GM12873 (cell line): ENCODE results near the gene ADCY2.

Experiments
- CTCF ChIP-seq: IDR thresholded peaks from 2 replicates; pipeline ENCODE4 v1.5.1; 2012; ENCODE audit warnings: low read depth, mild to moderate bottlenecking, moderate library complexity, low read length, control low read depth; ENCODE audit not compliant: insufficient read depth; ENCODE audit errors: missing control alignments

Gene ADCY2

GRCh38 chr5:7802855-7803254 is 406.9 kb downstream of the ADCY2 start:
- TF ChIP-seq CTCF: no peak

- no peak for TF ChIP-seq CTCF
Measured at GRCh38 chr5:7803937-7804336, 408.0 kb downstream of the ADCY2 start.

- TF ChIP-seq CTCF: peak; percentile 41
Measured at GRCh38 chr5:7805379-7805778, 409.4 kb downstream of the ADCY2 start.

- no peak for TF ChIP-seq CTCF
Measured at GRCh38 chr5:7808998-7809397, 413.1 kb downstream of the ADCY2 start.

- TF ChIP-seq CTCF: no peak
Measured at GRCh38 chr5:7811715-7812114, 415.8 kb downstream of the ADCY2 start.

- no peak for TF ChIP-seq CTCF
Measured at GRCh38 chr5:7813007-7813406, 417.1 kb downstream of the ADCY2 start.

- TF ChIP-seq CTCF: no peak
Measured at GRCh38 chr5:7813576-7813975, 417.6 kb downstream of the ADCY2 start.
